ENCODE results near the gene ADAMTS13.
A peak's percentile ranks its signal among the peaks of the same experiment; 100 is the strongest.
"Not testable (repeated sequence)": the region's sequence is repeated elsewhere in the genome, so short reads cannot be mapped to it uniquely, and the experiment has no call there.

ADAMTS13 gene

GRCh38 chr9:133421615-133422542 is at the start of gene ADAMTS13:
Gene ADAMTS13 (plus strand): TSS chr9:133422367. CDS start chr9:133422444, 77 bp downstream.
- Mint-ChIP-seq H3K4me3 (peak within 1 kb of the TSS; percentile 12 to 57 (median 54)), H3K36me3 (ENCODE audit: low read depth) (no peaks in the 10 kb centered on the region), H3K9me3 (no peaks in the 10 kb centered on the region), H3K27me3 (ENCODE audit: low read depth) (no peaks in the 10 kb centered on the region), H3K27ac (peak within 1 kb of the TSS in 2 of 3 experiments; percentile 46 to 58), H3K4me1 (peaks cover 12% of the 10 kb centered on the region)
- no peak for TF ChIP-seq CTCF (IDR thresholded peaks at IDR 0.05; ENCODE audit: unreplicated experiment in 3 of 3)

GRCh38 chr9:133374612-133375115 is 47.5 kb upstream of the ADAMTS13 start:
- peak overlapping the region; percentile 91 to 99 (median 98) for H3K27ac Mint-ChIP-seq
- TF ChIP-seq CTCF (IDR thresholded peaks at IDR 0.05; ENCODE audit: unreplicated experiment in 3 of 3), result no peak
- peaks cover 41% of the 10 kb centered on the region for H3K4me1 Mint-ChIP-seq
- no peaks in the 10 kb centered on the region for H3K9me3 Mint-ChIP-seq
- H3K27me3 Mint-ChIP-seq (ENCODE audit: low read depth), result no peaks in the 10 kb centered on the region
- H3K36me3 Mint-ChIP-seq (ENCODE audit: low read depth), result peaks cover 20% of the 10 kb centered on the region
- H3K4me3 Mint-ChIP-seq, result peak overlapping the region; percentile 98 to 100 (median 99)

GRCh38 chr9:133375116-133375723 is 46.9 kb upstream of the ADAMTS13 start:
- H3K4me1 Mint-ChIP-seq, result peaks cover 36% of the 10 kb centered on the region
- no peaks in the 10 kb centered on the region for H3K27me3 Mint-ChIP-seq (ENCODE audit: low read depth)
- peaks cover 14% of the 10 kb centered on the region for H3K36me3 Mint-ChIP-seq (ENCODE audit: low read depth)
- H3K27ac Mint-ChIP-seq, result peak overlapping the region; percentile 91 to 99 (median 98)
- H3K9me3 Mint-ChIP-seq, result no peaks in the 10 kb centered on the region
- no peak for TF ChIP-seq CTCF (IDR thresholded peaks at IDR 0.05; ENCODE audit: unreplicated experiment in 3 of 3)
- H3K4me3 Mint-ChIP-seq, result peak overlapping the region; percentile 98 to 100 (median 99)

- H3K27me3 Mint-ChIP-seq (ENCODE audit: low read depth), result no peaks in the 10 kb centered on the region
These were observed 46.2 kb upstream of the ADAMTS13 start, which contains the start of the genes STKLD1 and SURF4 for GRCh38 chr9:133375724-133376654. Gene STKLD1 (plus strand): TSS chr9:133376366. CDS start chr9:133376474, 108 bp downstream. Gene SURF4 (minus strand): TSS chr9:133376060. CDS start chr9:133375969, 91 bp downstream.

GRCh38 chr9:133377280-133377679 is 44.9 kb upstream of the ADAMTS13 start:
- not testable (repeated sequence) for H3K27me3 Mint-ChIP-seq (ENCODE audit: low read depth)
- H3K4me1 Mint-ChIP-seq, result peaks cover 15% of the 10 kb centered on the region

More at GRCh38 chr9:133375724-133376654, 46.2 kb upstream of the ADAMTS13 start, which contains the start of the genes STKLD1 and SURF4:
- TF ChIP-seq CTCF (IDR thresholded peaks at IDR 0.05; ENCODE audit: unreplicated experiment in 3 of 3), result no peak
- Mint-ChIP-seq H3K27ac (peak within 1 kb of the TSS; percentile 91 to 99 (median 98)), H3K36me3 (ENCODE audit: low read depth) (peaks cover 11% of the 10 kb centered on the region), H3K9me3 (no peaks in the 10 kb centered on the region), H3K4me1 (peaks cover 28% of the 10 kb centered on the region), H3K4me3 (peak within 1 kb of the TSS; percentile 98 to 100 (median 99))

More at GRCh38 chr9:133377280-133377679, 44.9 kb upstream of the ADAMTS13 start:
- not testable (repeated sequence) for H3K9me3 Mint-ChIP-seq; H3K36me3 Mint-ChIP-seq (ENCODE audit: low read depth)
- H3K27ac Mint-ChIP-seq, result peak overlapping the region in 1 of 3 experiments; percentile 64
- peak overlapping the region; percentile 75 to 82 (median 82) for H3K4me3 Mint-ChIP-seq

All from nephron (organoid).